K562 (cell line): ENCODE measurements around the gene TNIK.

Experiments
- ATF2 ChIP-seq: sonication (generic); formaldehyde crosslinking; IDR thresholded peaks from 2 replicates; pipeline ENCODE4 v1.8.1; 2022; ENCODE audit warnings: missing genetic modification reagents
- NBN ChIP-seq: fragments of 450-650 bp; IDR thresholded peaks from 2 replicates; pipeline ENCODE4 v1.6.1; 2016; ENCODE audit warnings: low read depth, mild to moderate bottlenecking
- PCBP2 ChIP-seq: fragments of 200-400 bp; formaldehyde crosslinking; IDR thresholded peaks from 2 replicates; pipeline ENCODE4 v1.6.1; 2018; ENCODE audit warnings: low read length, low read depth, mild to moderate bottlenecking, moderate library complexity; ENCODE audit not compliant: poor library complexity, severe bottlenecking
- PML ChIP-seq: IDR thresholded peaks from 2 replicates; pipeline ENCODE4 v1.6.1; 2012; ENCODE audit warnings: low read length, inconsistent platforms
- POLR2A ChIP-seq: fragments of 450-650 bp; conservative IDR thresholded peaks from 2 replicates; pipeline ENCODE4 v1.6.1; 2016
- RHOXF2B ChIP-seq: fragments of 250-450 bp; sonication (Bioruptor Pico); conservative IDR thresholded peaks from 2 replicates; pipeline ENCODE4 v1.5.1; 2021
- RNF2 ChIP-seq: sonication (generic); IDR thresholded peaks from 2 replicates; pipeline ENCODE4 v1.6.1; 2016
- SMARCA5 ChIP-seq: fragments of 450-650 bp; IDR thresholded peaks from 2 replicates; pipeline ENCODE4 v1.6.1; 2016
- SNRNP70 ChIP-seq: fragments of 200-400 bp; formaldehyde crosslinking; optimal IDR thresholded peaks from 2 replicates; pipeline ENCODE3; 2017; ENCODE audit warnings: low read depth, low read length
- TAF1 ChIP-seq: IDR thresholded peaks from 2 replicates; pipeline ENCODE4 v1.6.1; 2011; ENCODE audit warnings: mild to moderate bottlenecking, low read length, moderate library complexity; ENCODE audit not compliant: insufficient read depth, control insufficient read depth, severe bottlenecking; ENCODE audit errors: extremely low read depth
- TBL1XR1 ChIP-seq, 2 experiments: IDR thresholded peaks; 2 replicates each; pipeline ENCODE4 v1.6.1; 2012; ENCODE audit warnings: improper control_type of control experiment in 2 of 2, low read length in 2 of 2, mild to moderate bottlenecking in 1 of 2
- ZNF318 ChIP-seq, 2 experiments: fragments of 450-650 bp; IDR thresholded peaks; 2 replicates each; pipeline ENCODE4 v1.6.1; 2016; ENCODE audit warnings: mild to moderate bottlenecking in 2 of 2, borderline replicate concordance in 1 of 2, low read depth in 1 of 2, moderate library complexity in 1 of 2
- TF ChIP-seq, protein P1 (sequence below), 2 experiments: fragments of 200-800 bp in 1 of 2; sonication (Bioruptor generic) in 1 of 2; sonication (generic) in 1 of 2; formaldehyde crosslinking in 1 of 2; IDR thresholded peaks in 1 of 2; conservative IDR thresholded peaks in 1 of 2; 2 replicates each; pipeline versions ENCODE4 v1.5.0 to v1.6.1; 2016 to 2020; ENCODE audit warnings: missing compliant biosample characterization in 1 of 2, missing genetic modification characterization in 1 of 2, missing genetic modification reagents in 1 of 2
- TF ChIP-seq, protein P2 (sequence below): fragments of 450-650 bp; conservative IDR thresholded peaks from 2 replicates; pipeline ENCODE4 v1.6.1; 2016; ENCODE audit warnings: missing genetic modification characterization, low read depth, mild to moderate bottlenecking, missing compliant biosample characterization, moderate library complexity

- TF ChIP-seq NBN = no peak
- TF ChIP-seq POLR2A = no peak
- TF ChIP-seq SNRNP70 = no peak
- no peak for TF ChIP-seq SMARCA5
- no peak for TF ChIP-seq PML
- TF ChIP-seq PCBP2 = no peak
- no peak for TF ChIP-seq RHOXF2B (CRISPR knock-in tag)
- TF ChIP-seq, protein P1, sequence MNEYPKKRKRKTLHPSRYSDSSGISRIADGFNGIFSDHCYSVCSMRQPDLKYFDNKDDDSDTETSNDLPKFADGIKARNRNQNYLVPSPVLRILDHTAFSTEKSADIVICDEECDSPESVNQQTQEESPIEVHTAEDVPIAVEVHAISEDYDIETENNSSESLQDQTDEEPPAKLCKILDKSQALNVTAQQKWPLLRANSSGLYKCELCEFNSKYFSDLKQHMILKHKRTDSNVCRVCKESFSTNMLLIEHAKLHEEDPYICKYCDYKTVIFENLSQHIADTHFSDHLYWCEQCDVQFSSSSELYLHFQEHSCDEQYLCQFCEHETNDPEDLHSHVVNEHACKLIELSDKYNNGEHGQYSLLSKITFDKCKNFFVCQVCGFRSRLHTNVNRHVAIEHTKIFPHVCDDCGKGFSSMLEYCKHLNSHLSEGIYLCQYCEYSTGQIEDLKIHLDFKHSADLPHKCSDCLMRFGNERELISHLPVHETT (CRISPR knock-in tag; conservative IDR thresholded peaks at IDR 0.05 in 1 of 2, IDR thresholded peaks at IDR 0.05 in 1 of 2) = no peak
- TF ChIP-seq, protein P2, sequence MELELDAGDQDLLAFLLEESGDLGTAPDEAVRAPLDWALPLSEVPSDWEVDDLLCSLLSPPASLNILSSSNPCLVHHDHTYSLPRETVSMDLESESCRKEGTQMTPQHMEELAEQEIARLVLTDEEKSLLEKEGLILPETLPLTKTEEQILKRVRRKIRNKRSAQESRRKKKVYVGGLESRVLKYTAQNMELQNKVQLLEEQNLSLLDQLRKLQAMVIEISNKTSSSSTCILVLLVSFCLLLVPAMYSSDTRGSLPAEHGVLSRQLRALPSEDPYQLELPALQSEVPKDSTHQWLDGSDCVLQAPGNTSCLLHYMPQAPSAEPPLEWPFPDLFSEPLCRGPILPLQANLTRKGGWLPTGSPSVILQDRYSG = no peak
- TF ChIP-seq TBL1XR1 (IDR thresholded peaks at IDR 0.05; ENCODE audit: low read length in 2 of 2) = no peak
- TF ChIP-seq TAF1 = no peak
- TF ChIP-seq ZNF318 (IDR thresholded peaks at IDR 0.05; ENCODE audit: borderline replicate concordance in 1 of 2, low read depth in 1 of 2) = no peak
- no peak for TF ChIP-seq RNF2
- no peak for TF ChIP-seq ATF2 (CRISPR knock-in tag)
Observed at GRCh38 chr3:171487382-171487781, 27.2 kb upstream of the TNIK start.
